Stimulated activated naive CD8-positive, alpha-beta T cell treated with anti-CD3 and anti-CD28 coated beads, Interleukin-15, amount 100 ng/mL, for 72 hours (primary cell): ENCODE data around the gene KANSL1.
"Not testable (repeated sequence)": the region's sequence is repeated elsewhere in the genome, so short reads cannot be mapped to it uniquely, and the experiment has no call there.

Experiments
- ATAC-seq: fragments of 150-1000 bp; cut with Tn5 transposase; 2 replicates; pipeline ENCODE4 v1.10.0; 2021; ENCODE audit warnings: mild to moderate bottlenecking, moderate library complexity
- DNase-seq, 2 donors: peaks; one replicate each; pipeline ENCODE4 v3.0.0; 2021 to 2022
- H3K27ac Mint-ChIP-seq, 2 donors: one replicate each; pipeline ENCODE4 v1.8.0; 2022; ENCODE audit warnings: mild to moderate bottlenecking in 2 of 2, mixed read lengths in 2 of 2, moderate library complexity in 2 of 2
- H3K27me3 Mint-ChIP-seq: one replicate; pipeline ENCODE4 v1.8.0; 2022; ENCODE audit warnings: mixed read lengths
- H3K4me1 Mint-ChIP-seq: one replicate; pipeline ENCODE4 v1.8.0; 2022; ENCODE audit warnings: mild to moderate bottlenecking, mixed read lengths
- H3K4me3 Mint-ChIP-seq, 2 donors: one replicate each; pipeline ENCODE4 v1.8.0; 2022; ENCODE audit warnings: mild to moderate bottlenecking in 2 of 2, mixed read lengths in 2 of 2, moderate library complexity in 1 of 2
- H3K9me3 Mint-ChIP-seq, 2 donors: one replicate each; pipeline ENCODE4 v1.8.0; 2022; ENCODE audit warnings: mixed read lengths in 2 of 2

Gene KANSL1

GRCh38 chr17:46028981-46029565 lies 164.2 kb downstream of the KANSL1 start:
- no peaks in the 10 kb centered on the region for H3K9me3 Mint-ChIP-seq
- DNase-seq (no peak), ATAC-seq (no peak)
- no peaks in the 10 kb centered on the region for H3K27me3 Mint-ChIP-seq
- H3K27ac Mint-ChIP-seq: peak overlapping the region; percentile 29 to 36
- no peak overlapping the region for H3K4me3 Mint-ChIP-seq
- H3K4me1 Mint-ChIP-seq: peaks cover 54% of the 10 kb centered on the region

- Mint-ChIP-seq H3K9me3 (no peaks in the 10 kb centered on the region), H3K27ac (peak overlapping the region in 1 of 2 donors; percentile 12), H3K4me1 (peaks cover 56% of the 10 kb centered on the region), H3K4me3 (no peak overlapping the region), H3K27me3 (no peaks in the 10 kb centered on the region)
- DNase-seq: no peak
- ATAC-seq: no peak
Measured at GRCh38 chr17:46028374-46028773, 164.9 kb downstream of the KANSL1 start.

- no peaks in the 10 kb centered on the region for H3K9me3 Mint-ChIP-seq
- no peak overlapping the region for H3K4me3 Mint-ChIP-seq
- H3K27me3 Mint-ChIP-seq: no peaks in the 10 kb centered on the region
- DNase-seq (no peak), ATAC-seq (no peak)
- peaks cover 56% of the 10 kb centered on the region for H3K4me1 Mint-ChIP-seq
- peak overlapping the region in 1 of 2 donors; percentile 14 for H3K27ac Mint-ChIP-seq
Measured at GRCh38 chr17:46027976-46028325, 165.3 kb downstream of the KANSL1 start.

- Mint-ChIP-seq H3K27ac (peak overlapping the region in 1 of 2 donors; percentile 71), H3K27me3 (no peaks in the 10 kb centered on the region), H3K4me3 (no peak overlapping the region), H3K9me3 (no peaks in the 10 kb centered on the region), H3K4me1 (peaks cover 56% of the 10 kb centered on the region)
- DNase-seq (no peak), ATAC-seq (no peak)
Measured at GRCh38 chr17:46027048-46027975, 165.9 kb downstream of the KANSL1 start.

- DNase-seq (no peak), ATAC-seq (peak; percentile 14)
- Mint-ChIP-seq H3K4me1 (peaks cover 56% of the 10 kb centered on the region), H3K27ac (peak overlapping the region in 1 of 2 donors; percentile 45), H3K9me3 (no peaks in the 10 kb centered on the region), H3K4me3 (no peak overlapping the region), H3K27me3 (no peaks in the 10 kb centered on the region)
Measured at GRCh38 chr17:46026166-46027047, 166.8 kb downstream of the KANSL1 start.

- Mint-ChIP-seq H3K9me3 (no peaks in the 10 kb centered on the region), H3K27ac (no peak overlapping the region), H3K4me3 (no peak overlapping the region), H3K27me3 (no peaks in the 10 kb centered on the region), H3K4me1 (peaks cover 59% of the 10 kb centered on the region)
- DNase-seq (no peak), ATAC-seq (peak; percentile 25)
Measured at GRCh38 chr17:46025510-46026165, 167.6 kb downstream of the KANSL1 start.

- Mint-ChIP-seq H3K27ac (peak overlapping the region in 1 of 2 donors; percentile 65), H3K4me1 (peaks cover 59% of the 10 kb centered on the region), H3K27me3 (no peaks in the 10 kb centered on the region), H3K9me3 (no peaks in the 10 kb centered on the region), H3K4me3 (no peak overlapping the region)
- DNase-seq (no peak), ATAC-seq (no peak)
Measured at GRCh38 chr17:46025060-46025459, 168.2 kb downstream of the KANSL1 start.

- Mint-ChIP-seq H3K27ac (peak overlapping the region in 1 of 2 donors; percentile 81), H3K4me1 (peaks cover 61% of the 10 kb centered on the region), H3K4me3 (no peak overlapping the region), H3K9me3 (no peaks in the 10 kb centered on the region), H3K27me3 (no peaks in the 10 kb centered on the region)
- no peak for DNase-seq
- ATAC-seq: no peak
Measured at GRCh38 chr17:46024590-46024989, 168.6 kb downstream of the KANSL1 start.

GRCh38 chr17:46023783-46024388 lies 169.3 kb downstream of the KANSL1 start:
- Mint-ChIP-seq H3K9me3 (peaks cover 1 to 3% of the 10 kb centered on the region in 2 donors), H3K4me3 (no peak overlapping the region), H3K4me1 (peaks cover 55% of the 10 kb centered on the region), H3K27ac (peak overlapping the region in 1 of 2 donors; percentile 81), H3K27me3 (no peaks in the 10 kb centered on the region)
- no peak for ATAC-seq
- no peak for DNase-seq

GRCh38 chr17:46023366-46023765 lies 169.9 kb downstream of the KANSL1 start:
- not testable (repeated sequence) for H3K4me3 Mint-ChIP-seq, H3K9me3 Mint-ChIP-seq, ATAC-seq, DNase-seq, H3K27me3 Mint-ChIP-seq, H3K27ac Mint-ChIP-seq
- H3K4me1 Mint-ChIP-seq: peaks cover 60% of the 10 kb centered on the region

- no peak for DNase-seq
- Mint-ChIP-seq H3K27me3 (no peaks in the 10 kb centered on the region), H3K4me3 (no peak overlapping the region), H3K4me1 (peaks cover 42% of the 10 kb centered on the region), H3K27ac (peak overlapping the region in 1 of 2 donors; percentile 88), H3K9me3 (peaks cover 7 to 9% of the 10 kb centered on the region in 2 donors)
- no peak for ATAC-seq
Measured at GRCh38 chr17:46020998-46021397, 172.2 kb downstream of the KANSL1 start.

GRCh38 chr17:46020023-46020761 lies 173.0 kb downstream of the KANSL1 start:
- peak; percentile 20 to 47 for DNase-seq
- Mint-ChIP-seq H3K27me3 (no peaks in the 10 kb centered on the region), H3K4me3 (peak overlapping the region; percentile 13 to 19)

GRCh38 chr17:46019408-46019925 lies 173.8 kb downstream of the KANSL1 start:
- H3K27me3 Mint-ChIP-seq, DNase-seq, H3K27ac Mint-ChIP-seq, ATAC-seq, H3K4me3 Mint-ChIP-seq, H3K9me3 Mint-ChIP-seq: not testable (repeated sequence)
- peaks cover 28% of the 10 kb centered on the region for H3K4me1 Mint-ChIP-seq

More at GRCh38 chr17:46020023-46020761, 173.0 kb downstream of the KANSL1 start:
- Mint-ChIP-seq H3K27ac (peak overlapping the region; percentile 69 to 92), H3K9me3 (peaks cover 7 to 9% of the 10 kb centered on the region in 2 donors), H3K4me1 (peaks cover 34% of the 10 kb centered on the region)
- peak; percentile 93 for ATAC-seq
